ENCODE data around the gene TET1. TPM values are rescaled to one million over a fixed set of nuclear protein-coding genes. Genes with fewer than 3 reads are reported as not detected.

The TET1 gene
- total and polyA plus RNA-seq, 2 experiments from 2014 or later = 0.84 to 1.3 TPM

- TF ChIP-seq EZH2phosphoT487 (IDR thresholded peaks at IDR 0.05; ENCODE audit: insufficient read depth, low read depth) (no peak), EZH2 (IDR thresholded peaks at IDR 0.05; ENCODE audit: insufficient read depth, poor library complexity, severe bottlenecking) (no peak)
- Histone ChIP-seq H3K4me1 (ENCODE audit: insufficient read depth) (no peaks in the 10 kb centered on the region), H3K79me2 (ENCODE audit: insufficient read depth) (peaks cover 14% of the 10 kb centered on the region; the same call in 1 of the 2 replicates), H3K9me2 (ENCODE audit: insufficient read depth) (no peaks in the 10 kb centered on the region), H3K9ac (no peak overlapping the region), H3K36me3 (ENCODE audit: low read depth) (peaks cover 52% of the 10 kb centered on the region), H3K9me3 (ENCODE audit: low read depth) (no peaks in the 10 kb centered on the region), H2AFZ (no peak overlapping the region), H4K20me1 (ENCODE audit: insufficient read depth) (no peaks in the 10 kb centered on the region), H3K27ac (no peak overlapping the region), H3K27me3 (replicated peaks; ENCODE audit: insufficient read depth) (no peaks in the 10 kb centered on the region), H3K4me3 (no peak overlapping the region), H3K4me2 (ENCODE audit: unreplicated experiment) (no peak overlapping the region), H3F3A (ENCODE audit: insufficient read depth) (no peaks in the 10 kb centered on the region)
- WGBS, 2 experiments (ENCODE audit: low coverage in 1 of 2, low lambda C conversion rate in 2 of 2, missing lambda C conversion rate in 2 of 2) = 74 to 76% methylated on average over 6 of the region's 6 CpGs
- in situ Hi-C loops (cut with MboI) = no loop called here
- no peak for DNase-seq
Observed at GRCh38 chr10:68742397-68742796, 182.3 kb downstream of the TET1 start.

Small RNA genes lying within 50 kb of the gene (small RNA-seq; reads per million reads assigned to genes)
- not detected for gene RF00019 (ENCODE audit: low read depth, low replicate concordance)

Other genes starting within 250 kb of the TET1 start
- gene HNRNPH3, start 228.3 kb upstream of the TET1 start, total RNA-seq (2014; rRNA removed; shearing (Covaris generic)) = 6.7 and 17.6 TPM in 2 replicates
- gene HNRNPH3, start 228.3 kb upstream of the TET1 start, polyA plus RNA-seq (2016; fragmentation: Nextera tagmentation; extraction: Ambion mirVana) = 122 and 124 TPM in 2 replicates
- gene PBLD, start 227.4 kb upstream of the TET1 start, total RNA-seq (2014; rRNA removed; shearing (Covaris generic)) = 10.3 and 11.8 TPM in 2 replicates
- gene PBLD, start 227.4 kb upstream of the TET1 start, polyA plus RNA-seq (2016; fragmentation: Nextera tagmentation; extraction: Ambion mirVana) = 7.6 and 8.3 TPM in 2 replicates
- gene RUFY2, start 153.1 kb upstream of the TET1 start, total RNA-seq (2014; rRNA removed; shearing (Covaris generic)) = 11.2 and 16.8 TPM in 2 replicates
- gene RUFY2, start 153.1 kb upstream of the TET1 start, polyA plus RNA-seq (2016; fragmentation: Nextera tagmentation; extraction: Ambion mirVana) = 17.3 and 20.6 TPM in 2 replicates
- 4.8 and 5.2 TPM in 2 replicates for gene DNA2, start 88.4 kb upstream of the TET1 start, total RNA-seq (2014; rRNA removed; shearing (Covaris generic))
- gene DNA2, start 88.4 kb upstream of the TET1 start, polyA plus RNA-seq (2016; fragmentation: Nextera tagmentation; extraction: Ambion mirVana) = 1.6 and 1.8 TPM in 2 replicates
- gene SLC25A16, start 32.8 kb upstream of the TET1 start, total RNA-seq (2014; rRNA removed; shearing (Covaris generic)) = 20.8 and 24.9 TPM in 2 replicates
- gene SLC25A16, start 32.8 kb upstream of the TET1 start, polyA plus RNA-seq (2016; fragmentation: Nextera tagmentation; extraction: Ambion mirVana) = 9.4 and 11.1 TPM in 2 replicates
- 32.4 and 37.9 TPM in 2 replicates for gene CCAR1, start 160.9 kb downstream of the TET1 start, total RNA-seq (2014; rRNA removed; shearing (Covaris generic))
- gene CCAR1, start 160.9 kb downstream of the TET1 start, polyA plus RNA-seq (2016; fragmentation: Nextera tagmentation; extraction: Ambion mirVana) = 53.0 and 53.2 TPM in 2 replicates